ENCODE measurements around the gene PIP5K1B.

DNA sequence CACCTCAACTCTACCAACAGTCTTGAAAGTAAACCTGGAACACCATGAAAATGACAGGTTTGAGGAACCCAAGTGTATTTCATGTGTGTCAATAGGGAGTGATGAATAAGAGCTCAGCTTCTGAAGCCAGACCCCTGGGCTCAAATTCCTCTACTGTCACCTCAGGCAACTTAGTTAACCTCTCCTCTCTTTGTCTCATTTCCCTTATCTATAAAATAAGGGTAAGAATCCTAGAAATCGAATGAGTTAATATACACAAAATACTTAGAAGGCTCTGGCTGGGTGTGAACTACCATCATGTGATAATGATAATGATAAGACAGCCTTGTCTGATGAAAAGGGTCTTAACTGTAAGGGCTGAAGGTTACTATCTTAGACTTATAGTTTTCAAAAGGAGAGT, 66.3 kb downstream of the PIP5K1B start:
- TF ChIP-seq, protein P1, sequence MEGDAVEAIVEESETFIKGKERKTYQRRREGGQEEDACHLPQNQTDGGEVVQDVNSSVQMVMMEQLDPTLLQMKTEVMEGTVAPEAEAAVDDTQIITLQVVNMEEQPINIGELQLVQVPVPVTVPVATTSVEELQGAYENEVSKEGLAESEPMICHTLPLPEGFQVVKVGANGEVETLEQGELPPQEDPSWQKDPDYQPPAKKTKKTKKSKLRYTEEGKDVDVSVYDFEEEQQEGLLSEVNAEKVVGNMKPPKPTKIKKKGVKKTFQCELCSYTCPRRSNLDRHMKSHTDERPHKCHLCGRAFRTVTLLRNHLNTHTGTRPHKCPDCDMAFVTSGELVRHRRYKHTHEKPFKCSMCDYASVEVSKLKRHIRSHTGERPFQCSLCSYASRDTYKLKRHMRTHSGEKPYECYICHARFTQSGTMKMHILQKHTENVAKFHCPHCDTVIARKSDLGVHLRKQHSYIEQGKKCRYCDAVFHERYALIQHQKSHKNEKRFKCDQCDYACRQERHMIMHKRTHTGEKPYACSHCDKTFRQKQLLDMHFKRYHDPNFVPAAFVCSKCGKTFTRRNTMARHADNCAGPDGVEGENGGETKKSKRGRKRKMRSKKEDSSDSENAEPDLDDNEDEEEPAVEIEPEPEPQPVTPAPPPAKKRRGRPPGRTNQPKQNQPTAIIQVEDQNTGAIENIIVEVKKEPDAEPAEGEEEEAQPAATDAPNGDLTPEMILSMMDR (conservative IDR thresholded peaks at IDR 0.05; ENCODE audit: low read depth in 2 of 2), result no peak
- TF ChIP-seq CREB1 (CRISPR knock-in tag; IDR thresholded peaks at IDR 0.05; ENCODE audit: low read depth), result no peak
- TF ChIP-seq EZH2 (IDR thresholded peaks at IDR 0.05; ENCODE audit: low read depth, unreplicated experiment), result no peak
- TF ChIP-seq POLR2AphosphoS5 (IDR thresholded peaks at IDR 0.05; ENCODE audit: low read depth), result no peak
- TF ChIP-seq, protein P2, sequence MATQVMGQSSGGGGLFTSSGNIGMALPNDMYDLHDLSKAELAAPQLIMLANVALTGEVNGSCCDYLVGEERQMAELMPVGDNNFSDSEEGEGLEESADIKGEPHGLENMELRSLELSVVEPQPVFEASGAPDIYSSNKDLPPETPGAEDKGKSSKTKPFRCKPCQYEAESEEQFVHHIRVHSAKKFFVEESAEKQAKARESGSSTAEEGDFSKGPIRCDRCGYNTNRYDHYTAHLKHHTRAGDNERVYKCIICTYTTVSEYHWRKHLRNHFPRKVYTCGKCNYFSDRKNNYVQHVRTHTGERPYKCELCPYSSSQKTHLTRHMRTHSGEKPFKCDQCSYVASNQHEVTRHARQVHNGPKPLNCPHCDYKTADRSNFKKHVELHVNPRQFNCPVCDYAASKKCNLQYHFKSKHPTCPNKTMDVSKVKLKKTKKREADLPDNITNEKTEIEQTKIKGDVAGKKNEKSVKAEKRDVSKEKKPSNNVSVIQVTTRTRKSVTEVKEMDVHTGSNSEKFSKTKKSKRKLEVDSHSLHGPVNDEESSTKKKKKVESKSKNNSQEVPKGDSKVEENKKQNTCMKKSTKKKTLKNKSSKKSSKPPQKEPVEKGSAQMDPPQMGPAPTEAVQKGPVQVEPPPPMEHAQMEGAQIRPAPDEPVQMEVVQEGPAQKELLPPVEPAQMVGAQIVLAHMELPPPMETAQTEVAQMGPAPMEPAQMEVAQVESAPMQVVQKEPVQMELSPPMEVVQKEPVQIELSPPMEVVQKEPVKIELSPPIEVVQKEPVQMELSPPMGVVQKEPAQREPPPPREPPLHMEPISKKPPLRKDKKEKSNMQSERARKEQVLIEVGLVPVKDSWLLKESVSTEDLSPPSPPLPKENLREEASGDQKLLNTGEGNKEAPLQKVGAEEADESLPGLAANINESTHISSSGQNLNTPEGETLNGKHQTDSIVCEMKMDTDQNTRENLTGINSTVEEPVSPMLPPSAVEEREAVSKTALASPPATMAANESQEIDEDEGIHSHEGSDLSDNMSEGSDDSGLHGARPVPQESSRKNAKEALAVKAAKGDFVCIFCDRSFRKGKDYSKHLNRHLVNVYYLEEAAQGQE (IDR thresholded peaks at IDR 0.05; ENCODE audit: unreplicated experiment), result no peak
- TF ChIP-seq JUNB (IDR thresholded peaks at IDR 0.05; ENCODE audit: unreplicated experiment), result no peak
- TF ChIP-seq, protein P3, sequence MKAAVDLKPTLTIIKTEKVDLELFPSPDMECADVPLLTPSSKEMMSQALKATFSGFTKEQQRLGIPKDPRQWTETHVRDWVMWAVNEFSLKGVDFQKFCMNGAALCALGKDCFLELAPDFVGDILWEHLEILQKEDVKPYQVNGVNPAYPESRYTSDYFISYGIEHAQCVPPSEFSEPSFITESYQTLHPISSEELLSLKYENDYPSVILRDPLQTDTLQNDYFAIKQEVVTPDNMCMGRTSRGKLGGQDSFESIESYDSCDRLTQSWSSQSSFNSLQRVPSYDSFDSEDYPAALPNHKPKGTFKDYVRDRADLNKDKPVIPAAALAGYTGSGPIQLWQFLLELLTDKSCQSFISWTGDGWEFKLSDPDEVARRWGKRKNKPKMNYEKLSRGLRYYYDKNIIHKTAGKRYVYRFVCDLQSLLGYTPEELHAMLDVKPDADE (IDR thresholded peaks at IDR 0.05), result no peak
- no peak for TF ChIP-seq STAT1 (IDR thresholded peaks at IDR 0.05; ENCODE audit: unreplicated experiment)
- TF ChIP-seq, protein P4, sequence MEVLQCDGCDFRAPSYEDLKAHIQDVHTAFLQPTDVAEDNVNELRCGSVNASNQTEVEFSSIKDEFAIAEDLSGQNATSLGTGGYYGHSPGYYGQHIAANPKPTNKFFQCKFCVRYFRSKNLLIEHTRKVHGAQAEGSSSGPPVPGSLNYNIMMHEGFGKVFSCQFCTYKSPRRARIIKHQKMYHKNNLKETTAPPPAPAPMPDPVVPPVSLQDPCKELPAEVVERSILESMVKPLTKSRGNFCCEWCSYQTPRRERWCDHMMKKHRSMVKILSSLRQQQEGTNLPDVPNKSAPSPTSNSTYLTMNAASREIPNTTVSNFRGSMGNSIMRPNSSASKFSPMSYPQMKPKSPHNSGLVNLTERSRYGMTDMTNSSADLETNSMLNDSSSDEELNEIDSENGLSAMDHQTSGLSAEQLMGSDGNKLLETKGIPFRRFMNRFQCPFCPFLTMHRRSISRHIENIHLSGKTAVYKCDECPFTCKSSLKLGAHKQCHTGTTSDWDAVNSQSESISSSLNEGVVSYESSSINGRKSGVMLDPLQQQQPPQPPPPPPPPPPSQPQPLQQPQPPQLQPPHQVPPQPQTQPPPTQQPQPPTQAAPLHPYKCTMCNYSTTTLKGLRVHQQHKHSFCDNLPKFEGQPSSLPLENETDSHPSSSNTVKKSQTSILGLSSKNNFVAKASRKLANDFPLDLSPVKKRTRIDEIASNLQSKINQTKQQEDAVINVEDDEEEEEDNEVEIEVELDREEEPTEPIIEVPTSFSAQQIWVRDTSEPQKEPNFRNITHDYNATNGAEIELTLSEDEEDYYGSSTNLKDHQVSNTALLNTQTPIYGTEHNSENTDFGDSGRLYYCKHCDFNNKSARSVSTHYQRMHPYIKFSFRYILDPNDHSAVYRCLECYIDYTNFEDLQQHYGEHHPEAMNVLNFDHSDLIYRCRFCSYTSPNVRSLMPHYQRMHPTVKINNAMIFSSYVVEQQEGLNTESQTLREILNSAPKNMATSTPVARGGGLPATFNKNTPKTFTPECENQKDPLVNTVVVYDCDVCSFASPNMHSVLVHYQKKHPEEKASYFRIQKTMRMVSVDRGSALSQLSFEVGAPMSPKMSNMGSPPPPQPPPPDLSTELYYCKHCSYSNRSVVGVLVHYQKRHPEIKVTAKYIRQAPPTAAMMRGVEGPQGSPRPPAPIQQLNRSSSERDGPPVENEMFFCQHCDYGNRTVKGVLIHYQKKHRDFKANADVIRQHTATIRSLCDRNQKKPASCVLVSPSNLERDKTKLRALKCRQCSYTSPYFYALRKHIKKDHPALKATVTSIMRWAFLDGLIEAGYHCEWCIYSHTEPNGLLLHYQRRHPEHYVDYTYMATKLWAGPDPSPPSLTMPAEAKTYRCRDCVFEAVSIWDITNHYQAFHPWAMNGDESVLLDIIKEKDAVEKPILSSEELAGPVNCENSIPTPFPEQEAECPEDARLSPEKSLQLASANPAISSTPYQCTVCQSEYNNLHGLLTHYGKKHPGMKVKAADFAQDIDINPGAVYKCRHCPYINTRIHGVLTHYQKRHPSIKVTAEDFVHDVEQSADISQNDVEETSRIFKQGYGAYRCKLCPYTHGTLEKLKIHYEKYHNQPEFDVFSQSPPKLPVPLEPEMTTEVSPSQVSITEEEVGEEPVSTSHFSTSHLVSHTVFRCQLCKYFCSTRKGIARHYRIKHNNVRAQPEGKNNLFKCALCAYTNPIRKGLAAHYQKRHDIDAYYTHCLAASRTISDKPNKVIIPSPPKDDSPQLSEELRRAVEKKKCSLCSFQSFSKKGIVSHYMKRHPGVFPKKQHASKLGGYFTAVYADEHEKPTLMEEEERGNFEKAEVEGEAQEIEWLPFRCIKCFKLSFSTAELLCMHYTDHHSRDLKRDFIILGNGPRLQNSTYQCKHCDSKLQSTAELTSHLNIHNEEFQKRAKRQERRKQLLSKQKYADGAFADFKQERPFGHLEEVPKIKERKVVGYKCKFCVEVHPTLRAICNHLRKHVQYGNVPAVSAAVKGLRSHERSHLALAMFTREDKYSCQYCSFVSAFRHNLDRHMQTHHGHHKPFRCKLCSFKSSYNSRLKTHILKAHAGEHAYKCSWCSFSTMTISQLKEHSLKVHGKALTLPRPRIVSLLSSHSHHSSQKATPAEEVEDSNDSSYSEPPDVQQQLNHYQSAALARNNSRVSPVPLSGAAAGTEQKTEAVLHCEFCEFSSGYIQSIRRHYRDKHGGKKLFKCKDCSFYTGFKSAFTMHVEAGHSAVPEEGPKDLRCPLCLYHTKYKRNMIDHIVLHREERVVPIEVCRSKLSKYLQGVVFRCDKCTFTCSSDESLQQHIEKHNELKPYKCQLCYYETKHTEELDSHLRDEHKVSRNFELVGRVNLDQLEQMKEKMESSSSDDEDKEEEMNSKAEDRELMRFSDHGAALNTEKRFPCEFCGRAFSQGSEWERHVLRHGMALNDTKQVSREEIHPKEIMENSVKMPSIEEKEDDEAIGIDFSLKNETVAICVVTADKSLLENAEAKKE (CRISPR knock-in tag; IDR thresholded peaks at IDR 0.05), result no peak
- no peak for TF ChIP-seq ZNF114 (CRISPR knock-in tag; IDR thresholded peaks at IDR 0.05)
- no peak for TF ChIP-seq ZNF331 (CRISPR knock-in tag; IDR thresholded peaks at IDR 0.05; ENCODE audit: low read depth)

Measured in GM23338 (cell line).